Activated CD4-positive, alpha-beta T cell treated with anti-CD3 and anti-CD28 coated beads for 24 hours (primary cell): ENCODE results near the gene PELI3.

ENCODE experiments used
- DNase-seq, 2 donors: peaks; one replicate each; pipeline ENCODE4 v3.0.0-alpha.2; 2020; ENCODE audit warnings: low read depth in 2 of 2

Gene PELI3

DNA sequence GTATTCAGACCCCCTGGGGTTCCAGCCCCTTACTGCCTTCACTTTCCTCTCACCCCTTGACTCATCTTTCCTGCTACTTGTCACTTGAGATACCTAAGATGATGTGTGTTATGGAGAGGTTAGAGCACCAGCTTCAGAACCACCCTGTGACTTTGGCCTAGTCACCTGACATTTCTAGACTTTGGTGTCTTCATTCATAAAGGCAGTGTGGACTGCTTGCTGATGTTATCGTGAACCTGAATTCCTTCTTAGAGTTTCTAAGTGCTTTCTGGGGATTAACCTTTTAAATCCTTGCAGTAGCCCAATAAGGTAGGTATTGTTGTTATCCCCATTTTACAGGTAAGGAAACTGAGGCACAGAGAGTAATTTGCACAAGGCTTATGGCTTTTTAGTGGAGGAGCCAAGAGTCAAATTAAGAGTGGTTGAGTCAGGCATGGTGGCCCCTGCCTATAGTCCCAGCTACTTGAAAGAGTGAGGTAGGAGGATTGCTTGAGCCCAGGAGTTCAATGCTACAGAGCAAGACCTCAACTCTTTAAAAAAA is 38.6 kb downstream of the PELI3 start:
- DNase-seq = no peak

GRCh38 chr11:66509131-66509561 is 42.4 kb downstream of the PELI3 start:
- DNase-seq = no peak

- peak; percentile 78 to 79 for DNase-seq
Observed at GRCh38 chr11:66510271-66510989, 43.7 kb downstream of the PELI3 start, which contains the start of gene BBS1. Gene BBS1 (plus strand): TSS chr11:66510635. CDS start chr11:66510660, 25 bp downstream.

DNA sequence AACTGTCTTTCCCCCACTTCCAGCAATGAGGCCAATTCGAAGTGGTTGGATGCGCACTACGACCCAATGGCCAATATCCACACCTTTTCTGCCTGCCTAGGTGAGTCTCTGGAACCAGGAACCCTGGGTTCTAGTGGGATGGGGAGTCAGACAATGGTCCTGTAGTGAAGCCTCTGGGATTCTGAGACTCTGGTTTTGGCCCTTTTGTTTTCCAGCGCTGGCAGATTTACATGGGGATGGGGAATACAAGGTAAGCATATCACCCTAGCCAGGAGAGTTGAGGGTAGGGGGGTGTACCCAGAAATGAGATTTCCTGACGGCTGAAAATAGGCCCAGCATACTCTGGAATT is 44.3 kb downstream of the PELI3 start:
- no peak for DNase-seq

GRCh38 chr11:66523611-66524010 is 56.9 kb downstream of the PELI3 start:
- DNase-seq = no peak

DNA sequence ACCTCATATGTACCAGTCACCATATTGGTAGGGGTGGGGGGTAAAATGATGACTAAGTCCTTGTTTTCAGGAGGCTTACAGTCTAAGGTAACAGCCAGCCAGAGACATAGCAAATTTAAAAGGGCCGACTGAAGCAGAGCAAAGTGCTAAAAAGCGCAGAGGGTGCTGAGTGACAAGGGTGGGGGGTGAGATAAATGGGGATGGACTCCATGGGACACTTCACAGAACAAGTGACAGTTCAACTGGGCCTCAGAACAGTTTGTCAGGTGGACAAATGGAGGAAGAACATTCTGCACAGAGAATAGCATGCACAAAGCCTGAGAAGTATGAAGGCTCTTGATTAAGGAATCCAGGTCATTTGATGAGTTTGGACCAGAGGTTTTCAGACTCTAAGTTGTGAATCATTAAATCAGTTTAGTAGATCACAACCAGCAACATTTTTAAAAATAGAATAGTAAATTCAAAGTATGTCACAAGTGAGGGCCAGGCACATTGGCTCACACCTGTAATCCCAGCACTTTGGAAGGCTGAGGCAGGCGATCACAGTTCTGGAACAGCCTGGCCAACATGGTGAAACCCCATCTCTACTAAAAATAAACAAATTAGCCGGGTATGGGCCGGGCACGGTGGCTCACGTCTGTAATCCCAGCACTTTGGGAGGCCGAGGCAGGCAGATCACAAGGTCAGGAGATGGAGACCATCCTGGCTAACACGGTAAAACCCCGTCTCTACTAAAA is 57.8 kb downstream of the PELI3 start:
- no peak for DNase-seq
